Fibroblast of skin of abdomen (primary cell): ENCODE results near the gene ST8SIA6.
"Not testable (repeated sequence)": the region's sequence is repeated elsewhere in the genome, so short reads cannot be mapped to it uniquely, and the experiment has no call there.

Experiments used
- DNase-seq: peaks from one replicate; pipeline ENCODE4 v3.0.0-alpha.2; 2013

ST8SIA6 gene

GRCh38 chr10:17426263-17426750 lies 28.1 kb downstream of the ST8SIA6 start:
- no peak for DNase-seq

- no peak for DNase-seq
Observed at GRCh38 chr10:17425584-17426262, 28.7 kb downstream of the ST8SIA6 start.

GRCh38 chr10:17423632-17424186 lies 30.7 kb downstream of the ST8SIA6 start:
- no peak for DNase-seq

- DNase-seq: no peak
Observed at GRCh38 chr10:17422931-17423330, 31.5 kb downstream of the ST8SIA6 start.

GRCh38 chr10:17418249-17418648 lies 36.1 kb downstream of the ST8SIA6 start:
- DNase-seq: no peak

GRCh38 chr10:17416442-17417211 lies 37.8 kb downstream of the ST8SIA6 start:
- no peak for DNase-seq

GRCh38 chr10:17415046-17415658 lies 39.2 kb downstream of the ST8SIA6 start:
- DNase-seq: peak; percentile 60

- no peak for DNase-seq
Observed at GRCh38 chr10:17414484-17414883, 39.9 kb downstream of the ST8SIA6 start.

GRCh38 chr10:17413876-17414275 lies 40.5 kb downstream of the ST8SIA6 start:
- no peak for DNase-seq

- no peak for DNase-seq
Observed at GRCh38 chr10:17412323-17412722, 42.1 kb downstream of the ST8SIA6 start.

- no peak for DNase-seq
Observed at GRCh38 chr10:17410907-17411306, 43.5 kb downstream of the ST8SIA6 start.

GRCh38 chr10:17409170-17409733 lies 45.1 kb downstream of the ST8SIA6 start:
- no peak for DNase-seq

- no peak for DNase-seq
Observed at GRCh38 chr10:17407047-17407446, 47.3 kb downstream of the ST8SIA6 start.

GRCh38 chr10:17406036-17406834 lies 48.2 kb downstream of the ST8SIA6 start:
- no peak for DNase-seq

GRCh38 chr10:17403161-17403560 lies 51.2 kb downstream of the ST8SIA6 start:
- no peak for DNase-seq

- DNase-seq: not testable (repeated sequence)
Observed at GRCh38 chr10:17402040-17402439, 52.4 kb downstream of the ST8SIA6 start.

- DNase-seq: no peak
Observed at GRCh38 chr10:17396004-17396403, 58.4 kb downstream of the ST8SIA6 start.

GRCh38 chr10:17394854-17395253 lies 59.5 kb downstream of the ST8SIA6 start:
- DNase-seq: no peak

- DNase-seq: no peak
Observed at GRCh38 chr10:17387861-17388503, 66.4 kb downstream of the ST8SIA6 start.

GRCh38 chr10:17386616-17387075 lies 67.7 kb downstream of the ST8SIA6 start:
- DNase-seq: no peak

GRCh38 chr10:17386021-17386420 lies 68.4 kb downstream of the ST8SIA6 start:
- DNase-seq: no peak
